KOPT-K1 (cell line): Measurements from ENCODE around the gene KHDRBS2.

Experiments used
- H3K27ac ChIP-seq: fragments of 200-600 bp; sonication (generic); 2 replicates; pipeline ENCODE4 v1.5.1; 2016; ENCODE audit warnings: antibody characterized with exemption, mild to moderate bottlenecking, low read depth, low read length; ENCODE audit not compliant: poor library complexity, severe bottlenecking
- H3K36me3 ChIP-seq: fragments of 200-600 bp; sonication (generic); 2 replicates; pipeline ENCODE4 v1.5.1; 2017; ENCODE audit warnings: antibody characterized with exemption, mild to moderate bottlenecking, low read length, moderate library complexity; ENCODE audit not compliant: insufficient read depth
- H3K9me3 ChIP-seq: fragments of 200-600 bp; sonication (generic); 2 replicates; pipeline ENCODE4 v1.5.1; 2017; ENCODE audit warnings: antibody characterized with exemption, low read length, mild to moderate bottlenecking; ENCODE audit not compliant: insufficient read depth, poor library complexity, severe bottlenecking

Gene KHDRBS2

GRCh38 chr6:61751986-61752385, 534.0 kb downstream of the KHDRBS2 start:
- Histone ChIP-seq H3K27ac (no peak overlapping the region), H3K9me3 (no peaks in the 10 kb centered on the region), H3K36me3 (no peaks in the 10 kb centered on the region)

- H3K27ac ChIP-seq = no peak overlapping the region
- no peaks in the 10 kb centered on the region for H3K36me3 ChIP-seq
- H3K9me3 ChIP-seq = no peaks in the 10 kb centered on the region
These were observed 540.0 kb downstream of the KHDRBS2 start for GRCh38 chr6:61745994-61746393.

- no peaks in the 10 kb centered on the region for H3K9me3 ChIP-seq
- H3K36me3 ChIP-seq = no peaks in the 10 kb centered on the region
- H3K27ac ChIP-seq = no peak overlapping the region
These were observed 574.2 kb downstream of the KHDRBS2 start for GRCh38 chr6:61711849-61712248.

- Histone ChIP-seq H3K9me3 (no peaks in the 10 kb centered on the region), H3K27ac (no peak overlapping the region), H3K36me3 (no peaks in the 10 kb centered on the region)
These were observed 597.9 kb downstream of the KHDRBS2 start for GRCh38 chr6:61688165-61688564.

- no peak overlapping the region for H3K27ac ChIP-seq
- H3K36me3 ChIP-seq = no peaks in the 10 kb centered on the region
These were observed 603.5 kb downstream of the KHDRBS2 start for GRCh38 chr6:61682562-61682961.

GRCh38 chr6:61679625-61680024, 606.4 kb downstream of the KHDRBS2 start:
- H3K36me3 ChIP-seq = no peaks in the 10 kb centered on the region
- H3K9me3 ChIP-seq = no peaks in the 10 kb centered on the region
- no peak overlapping the region for H3K27ac ChIP-seq

More at GRCh38 chr6:61682562-61682961, 603.5 kb downstream of the KHDRBS2 start:
- H3K9me3 ChIP-seq = no peaks in the 10 kb centered on the region

GRCh38 chr6:61675734-61676133, 610.3 kb downstream of the KHDRBS2 start:
- Histone ChIP-seq H3K9me3 (no peaks in the 10 kb centered on the region), H3K36me3 (no peaks in the 10 kb centered on the region), H3K27ac (no peak overlapping the region)

- no peaks in the 10 kb centered on the region for H3K36me3 ChIP-seq
These were observed 636.2 kb downstream of the KHDRBS2 start for GRCh38 chr6:61649845-61650244.

GRCh38 chr6:61640463-61640862, 645.6 kb downstream of the KHDRBS2 start:
- Histone ChIP-seq H3K9me3 (no peaks in the 10 kb centered on the region), H3K36me3 (no peaks in the 10 kb centered on the region)

More at GRCh38 chr6:61649845-61650244, 636.2 kb downstream of the KHDRBS2 start:
- no peaks in the 10 kb centered on the region for H3K9me3 ChIP-seq
- H3K27ac ChIP-seq = no peak overlapping the region

More at GRCh38 chr6:61640463-61640862, 645.6 kb downstream of the KHDRBS2 start:
- no peak overlapping the region for H3K27ac ChIP-seq
